OCI-LY1 (cell line): ENCODE measurements around the gene ZDHHC11.

Experiments
- EZH2 ChIP-seq: fragments of 200-600 bp; sonication (generic), shearing (Covaris generic); IDR thresholded peaks from 2 replicates; pipeline ENCODE4 v1.8.0; 2017; ENCODE audit warnings: borderline replicate concordance, mixed run types, mild to moderate bottlenecking, antibody characterized with exemption, low read length, moderate library complexity, mixed read lengths
- TF ChIP-seq, protein P1 (sequence below): fragments of 200-600 bp; sonication (generic), shearing (Covaris generic); IDR thresholded peaks from 2 replicates; pipeline ENCODE4 v1.5.1; 2017; ENCODE audit warnings: mild to moderate bottlenecking, antibody characterized with exemption, low read length, moderate library complexity, mixed read lengths

DNA sequence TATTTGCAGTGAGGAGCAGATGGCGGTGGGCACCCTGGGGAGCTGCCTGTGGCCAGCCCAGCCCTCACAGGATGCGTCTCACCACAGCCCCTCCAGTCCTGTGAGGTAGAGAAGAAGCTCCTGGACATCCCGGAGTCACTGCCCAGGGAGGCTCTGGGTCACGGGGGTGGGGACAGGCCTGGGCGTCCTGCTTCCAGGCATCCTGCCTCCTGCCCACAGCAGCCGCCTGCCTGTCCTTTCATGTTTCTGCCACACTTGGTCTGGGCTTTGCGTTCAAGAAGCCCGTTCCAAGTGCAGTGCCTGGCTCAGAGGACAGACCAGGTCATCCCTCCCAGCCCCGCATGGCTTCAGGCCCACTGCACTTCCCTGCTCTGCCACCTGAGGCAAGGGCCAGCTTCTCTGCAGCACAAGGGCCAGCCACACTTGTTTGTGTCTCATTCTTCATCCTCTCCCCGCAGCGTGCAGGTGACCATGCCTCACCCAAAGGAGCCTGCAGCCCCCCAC, 104.5 kb downstream of the ZDHHC11 start:
- TF ChIP-seq, protein P1, sequence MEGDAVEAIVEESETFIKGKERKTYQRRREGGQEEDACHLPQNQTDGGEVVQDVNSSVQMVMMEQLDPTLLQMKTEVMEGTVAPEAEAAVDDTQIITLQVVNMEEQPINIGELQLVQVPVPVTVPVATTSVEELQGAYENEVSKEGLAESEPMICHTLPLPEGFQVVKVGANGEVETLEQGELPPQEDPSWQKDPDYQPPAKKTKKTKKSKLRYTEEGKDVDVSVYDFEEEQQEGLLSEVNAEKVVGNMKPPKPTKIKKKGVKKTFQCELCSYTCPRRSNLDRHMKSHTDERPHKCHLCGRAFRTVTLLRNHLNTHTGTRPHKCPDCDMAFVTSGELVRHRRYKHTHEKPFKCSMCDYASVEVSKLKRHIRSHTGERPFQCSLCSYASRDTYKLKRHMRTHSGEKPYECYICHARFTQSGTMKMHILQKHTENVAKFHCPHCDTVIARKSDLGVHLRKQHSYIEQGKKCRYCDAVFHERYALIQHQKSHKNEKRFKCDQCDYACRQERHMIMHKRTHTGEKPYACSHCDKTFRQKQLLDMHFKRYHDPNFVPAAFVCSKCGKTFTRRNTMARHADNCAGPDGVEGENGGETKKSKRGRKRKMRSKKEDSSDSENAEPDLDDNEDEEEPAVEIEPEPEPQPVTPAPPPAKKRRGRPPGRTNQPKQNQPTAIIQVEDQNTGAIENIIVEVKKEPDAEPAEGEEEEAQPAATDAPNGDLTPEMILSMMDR = no peak
- TF ChIP-seq EZH2 = no peak
